Choroid plexus epithelial cell (primary cell): Measurements from ENCODE around the gene CUL7.

Experiments used
- DNase-seq: peaks from one replicate; pipeline ENCODE4 v3.0.0-alpha.2; 2010; ENCODE audit warnings: low read depth
- H3K4me3 ChIP-seq: 2 replicates; pipeline ENCODE4 v1.5.1; 2011; ENCODE audit warnings: low read depth, mild to moderate bottlenecking, control low read depth, low read length, moderate library complexity
- TF ChIP-seq, protein P1 (sequence below): conservative IDR thresholded peaks from 2 replicates; pipeline ENCODE4 v1.5.1; 2011; ENCODE audit warnings: low read depth, mild to moderate bottlenecking, control low read depth, inconsistent platforms, low read length, moderate library complexity

The CUL7 gene

GRCh38 chr6:43077981-43078511 is 24.4 kb upstream of the CUL7 start:
- TF ChIP-seq, protein P1, sequence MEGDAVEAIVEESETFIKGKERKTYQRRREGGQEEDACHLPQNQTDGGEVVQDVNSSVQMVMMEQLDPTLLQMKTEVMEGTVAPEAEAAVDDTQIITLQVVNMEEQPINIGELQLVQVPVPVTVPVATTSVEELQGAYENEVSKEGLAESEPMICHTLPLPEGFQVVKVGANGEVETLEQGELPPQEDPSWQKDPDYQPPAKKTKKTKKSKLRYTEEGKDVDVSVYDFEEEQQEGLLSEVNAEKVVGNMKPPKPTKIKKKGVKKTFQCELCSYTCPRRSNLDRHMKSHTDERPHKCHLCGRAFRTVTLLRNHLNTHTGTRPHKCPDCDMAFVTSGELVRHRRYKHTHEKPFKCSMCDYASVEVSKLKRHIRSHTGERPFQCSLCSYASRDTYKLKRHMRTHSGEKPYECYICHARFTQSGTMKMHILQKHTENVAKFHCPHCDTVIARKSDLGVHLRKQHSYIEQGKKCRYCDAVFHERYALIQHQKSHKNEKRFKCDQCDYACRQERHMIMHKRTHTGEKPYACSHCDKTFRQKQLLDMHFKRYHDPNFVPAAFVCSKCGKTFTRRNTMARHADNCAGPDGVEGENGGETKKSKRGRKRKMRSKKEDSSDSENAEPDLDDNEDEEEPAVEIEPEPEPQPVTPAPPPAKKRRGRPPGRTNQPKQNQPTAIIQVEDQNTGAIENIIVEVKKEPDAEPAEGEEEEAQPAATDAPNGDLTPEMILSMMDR: no peak
- peak overlapping the region; percentile 94 for H3K4me3 ChIP-seq
- peak; percentile 68 for DNase-seq

DNA sequence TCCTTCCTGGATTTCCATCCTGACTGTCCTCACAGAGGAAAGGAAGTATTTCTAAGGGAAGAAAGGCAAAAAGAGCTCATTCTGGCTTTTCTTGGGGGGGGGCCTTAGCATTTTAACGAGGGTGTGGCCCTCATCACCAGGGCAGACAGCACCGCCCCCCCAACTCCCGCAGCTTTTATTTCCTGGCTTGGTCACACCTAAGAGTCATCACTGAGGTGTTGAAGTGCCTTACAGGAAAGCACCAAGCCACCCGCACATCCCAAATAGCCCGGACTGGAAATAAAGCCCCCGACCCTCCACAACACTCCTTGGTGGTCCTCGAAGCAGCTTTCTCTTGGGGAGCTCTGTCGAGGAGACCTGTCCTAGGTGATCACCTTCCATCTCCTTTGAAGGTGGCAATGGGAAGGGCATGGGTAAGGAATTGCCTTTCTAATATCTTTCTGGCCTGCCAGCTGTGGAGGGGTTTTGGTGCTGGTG is 23.7 kb upstream of the CUL7 start:
- TF ChIP-seq, protein P1: no peak
- no peak for DNase-seq
- H3K4me3 ChIP-seq: peak overlapping the region; percentile 94

GRCh38 chr6:43076464-43077332 is 23.0 kb upstream of the CUL7 start:
- DNase-seq: no peak
- H3K4me3 ChIP-seq: peak overlapping the region; percentile 94
- TF ChIP-seq, protein P1: no peak

GRCh38 chr6:43075670-43076463 is 22.2 kb upstream of the CUL7 start, which contains the start of gene PTK7:
Gene PTK7, plus strand, starts transcription at chr6:43076314. Its CDS starts 175 bp downstream, at chr6:43076489.
- peak; percentile 78 for DNase-seq
- TF ChIP-seq, protein P1: no peak
- peak within 1 kb of the TSS; percentile 94 for H3K4me3 ChIP-seq

- TF ChIP-seq, protein P1: no peak
- DNase-seq: peak; percentile 96
- H3K4me3 ChIP-seq: peak overlapping the region; percentile 94
Measured at GRCh38 chr6:43074847-43075669, 21.4 kb upstream of the CUL7 start.

DNA sequence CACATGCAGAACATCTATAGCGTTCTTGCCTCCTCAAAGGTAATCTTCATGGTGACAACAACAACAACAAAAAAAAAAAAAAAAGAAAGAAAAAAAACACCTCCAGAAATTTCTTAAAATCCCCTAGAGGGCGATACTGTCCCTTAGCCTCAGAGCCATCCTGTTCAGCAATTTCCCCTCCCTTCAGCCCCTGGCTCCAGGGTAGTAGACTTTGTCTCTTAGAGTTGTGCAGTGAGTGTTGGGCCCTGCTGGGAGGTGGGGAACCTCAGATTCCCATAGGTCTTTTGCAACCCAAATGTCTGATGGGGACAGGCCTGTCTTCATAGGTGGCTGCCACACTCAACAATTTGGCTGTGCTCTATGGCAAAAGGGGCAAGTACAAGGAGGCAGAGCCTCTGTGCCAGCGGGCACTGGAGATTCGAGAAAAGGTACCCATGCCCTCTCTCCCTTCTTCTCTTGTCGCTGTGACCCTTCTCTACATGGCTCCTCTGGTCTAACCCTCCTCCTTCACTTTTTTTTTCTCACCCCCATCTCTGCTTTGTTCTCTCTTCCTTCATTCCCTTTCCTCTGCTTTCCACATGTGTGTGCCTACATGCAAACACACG is 16.5 kb upstream of the CUL7 start:
- DNase-seq: peak; percentile 89
- H3K4me3 ChIP-seq: no peak overlapping the region
- TF ChIP-seq, protein P1: peak; percentile 80
